Gastroesophageal sphincter (tissue), 4 donors: Measurements from ENCODE around the gene RBM38. TPM values are rescaled to one million over a fixed set of nuclear protein-coding genes. Genes with fewer than 3 reads are reported as not detected.

Source experiments
- ATAC-seq: fragments of 150-250 bp; one replicate; pipeline ENCODE4 v1.9.1; 2016; ENCODE audit warnings: mild to moderate bottlenecking, moderate library complexity
- H3K27ac ChIP-seq, 4 donors: fragments of 200-600 bp; sonication (generic) in 3 of 4; 1 replicate in 3 of 4; 2 replicates in 1 of 4; pipeline ENCODE4 v1.5.1; 2016 to 2019
- H3K27me3 ChIP-seq: fragments of 200-600 bp; sonication (generic); one replicate; pipeline ENCODE4 v1.5.1; 2019
- H3K36me3 ChIP-seq, 2 donors: fragments of 200-600 bp; sonication (generic); one replicate each; pipeline ENCODE4 v1.5.1; 2019; ENCODE audit warnings: control low read depth in 1 of 2
- H3K4me1 ChIP-seq, 3 donors: fragments of 200-600 bp; sonication (generic); 1 replicate in 2 of 3; 2 replicates in 1 of 3; pipeline ENCODE4 v1.5.1; 2016 to 2019; ENCODE audit warnings: control low read depth in 2 of 3
- H3K4me3 ChIP-seq, 2 donors: fragments of 200-600 bp; sonication (generic); one replicate each; pipeline ENCODE4 v1.5.1; 2019; ENCODE audit warnings: mild to moderate bottlenecking in 1 of 2, moderate library complexity in 1 of 2
- H3K9me3 ChIP-seq, 3 donors: fragments of 200-600 bp; sonication (generic); one replicate each; pipeline ENCODE4 v1.5.1; 2017 to 2019; ENCODE audit warnings: control low read depth in 2 of 3
- EP300 ChIP-seq: sonication (generic); formaldehyde crosslinking; IDR thresholded peaks from one replicate; pipeline ENCODE4 v1.6.1; 2017; ENCODE audit warnings: antibody characterized with exemption, mild to moderate bottlenecking
- POLR2A ChIP-seq, 2 donors: fragments of 450-650 bp; IDR thresholded peaks; one replicate each; pipeline ENCODE4 v1.6.1; 2017; ENCODE audit warnings: antibody characterized with exemption in 2 of 2, mild to moderate bottlenecking in 2 of 2, moderate library complexity in 1 of 2
- POLR2AphosphoS5 ChIP-seq: sonication (generic); formaldehyde crosslinking; IDR thresholded peaks from one replicate; pipeline ENCODE4 v1.6.1; 2017; ENCODE audit warnings: antibody characterized with exemption
- WGBS, 2 donors: methylation state at CpG; one replicate each; pipeline ENCODE4 v1.1.5; 2018; ENCODE audit warnings: low coverage in 1 of 2; 5-methylcytosine and 5-hydroxymethylcytosine counted together
- total RNA-seq, 4 donors: library from RNA; depleted of rRNA; stranded (reverse); fragments of >200 nt; gene quantifications; one replicate each; pipeline ENCODE4 v1.1.0, GENCODE V29; 2016
- TF ChIP-seq, protein P1 (sequence below), 4 experiments: fragments of 200-600 bp in 2 of 4; fragments of 450-650 bp in 2 of 4; sonication (generic) in 1 of 4; IDR thresholded peaks; one replicate each; pipeline ENCODE4 v1.5.1; 2017 to 2019; ENCODE audit warnings: antibody characterized with exemption in 4 of 4, mild to moderate bottlenecking in 2 of 4, moderate library complexity in 2 of 4

Gene RBM38
- total RNA-seq, 4 donors from 2014 or later = 50.9 to 190 (median 106) TPM

DNA sequence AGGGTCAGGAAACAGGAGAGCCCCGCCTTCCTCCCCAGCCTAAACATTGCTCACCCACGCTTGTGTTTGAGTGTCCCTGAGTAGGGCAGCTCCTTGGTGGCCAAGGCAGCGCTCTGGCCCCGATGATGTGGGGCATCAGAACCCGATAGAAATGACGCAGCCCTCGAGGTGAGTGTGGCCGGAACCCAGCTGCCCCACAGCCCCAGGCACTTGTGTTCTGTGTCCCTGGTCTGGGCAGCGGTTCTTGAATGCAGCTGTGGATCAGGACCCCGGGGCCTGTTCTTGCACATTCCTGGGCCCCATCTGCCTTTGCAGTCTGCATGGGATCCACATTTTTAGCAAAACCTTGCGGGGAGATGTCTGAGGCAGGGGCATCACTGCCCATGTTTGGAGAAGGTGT is 12.8 kb downstream of the RBM38 start:
- no peak for ATAC-seq
- WGBS, 2 donors = 85% methylated on average over 5 of the region's 11 CpGs; no CpG with 5 or more reads in 1 of the 2 donors
- no peak overlapping the region for H3K4me3 ChIP-seq
- H3K36me3 ChIP-seq = peaks cover 0 to 91% of the 10 kb centered on the region in 2 donors
- peak overlapping the region; percentile 5 to 95 (median 94) for H3K27ac ChIP-seq
- no peak for TF ChIP-seq POLR2A (IDR thresholded peaks at IDR 0.05)
- no peak for TF ChIP-seq POLR2AphosphoS5
- TF ChIP-seq, protein P1, sequence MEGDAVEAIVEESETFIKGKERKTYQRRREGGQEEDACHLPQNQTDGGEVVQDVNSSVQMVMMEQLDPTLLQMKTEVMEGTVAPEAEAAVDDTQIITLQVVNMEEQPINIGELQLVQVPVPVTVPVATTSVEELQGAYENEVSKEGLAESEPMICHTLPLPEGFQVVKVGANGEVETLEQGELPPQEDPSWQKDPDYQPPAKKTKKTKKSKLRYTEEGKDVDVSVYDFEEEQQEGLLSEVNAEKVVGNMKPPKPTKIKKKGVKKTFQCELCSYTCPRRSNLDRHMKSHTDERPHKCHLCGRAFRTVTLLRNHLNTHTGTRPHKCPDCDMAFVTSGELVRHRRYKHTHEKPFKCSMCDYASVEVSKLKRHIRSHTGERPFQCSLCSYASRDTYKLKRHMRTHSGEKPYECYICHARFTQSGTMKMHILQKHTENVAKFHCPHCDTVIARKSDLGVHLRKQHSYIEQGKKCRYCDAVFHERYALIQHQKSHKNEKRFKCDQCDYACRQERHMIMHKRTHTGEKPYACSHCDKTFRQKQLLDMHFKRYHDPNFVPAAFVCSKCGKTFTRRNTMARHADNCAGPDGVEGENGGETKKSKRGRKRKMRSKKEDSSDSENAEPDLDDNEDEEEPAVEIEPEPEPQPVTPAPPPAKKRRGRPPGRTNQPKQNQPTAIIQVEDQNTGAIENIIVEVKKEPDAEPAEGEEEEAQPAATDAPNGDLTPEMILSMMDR (IDR thresholded peaks at IDR 0.05) = no peak
- no peak for TF ChIP-seq EP300
- no peaks in the 10 kb centered on the region for H3K9me3 ChIP-seq
- H3K27me3 ChIP-seq = no peaks in the 10 kb centered on the region
- peaks cover 3 to 100% (median 55%) of the 10 kb centered on the region in 3 donors for H3K4me1 ChIP-seq

DNA sequence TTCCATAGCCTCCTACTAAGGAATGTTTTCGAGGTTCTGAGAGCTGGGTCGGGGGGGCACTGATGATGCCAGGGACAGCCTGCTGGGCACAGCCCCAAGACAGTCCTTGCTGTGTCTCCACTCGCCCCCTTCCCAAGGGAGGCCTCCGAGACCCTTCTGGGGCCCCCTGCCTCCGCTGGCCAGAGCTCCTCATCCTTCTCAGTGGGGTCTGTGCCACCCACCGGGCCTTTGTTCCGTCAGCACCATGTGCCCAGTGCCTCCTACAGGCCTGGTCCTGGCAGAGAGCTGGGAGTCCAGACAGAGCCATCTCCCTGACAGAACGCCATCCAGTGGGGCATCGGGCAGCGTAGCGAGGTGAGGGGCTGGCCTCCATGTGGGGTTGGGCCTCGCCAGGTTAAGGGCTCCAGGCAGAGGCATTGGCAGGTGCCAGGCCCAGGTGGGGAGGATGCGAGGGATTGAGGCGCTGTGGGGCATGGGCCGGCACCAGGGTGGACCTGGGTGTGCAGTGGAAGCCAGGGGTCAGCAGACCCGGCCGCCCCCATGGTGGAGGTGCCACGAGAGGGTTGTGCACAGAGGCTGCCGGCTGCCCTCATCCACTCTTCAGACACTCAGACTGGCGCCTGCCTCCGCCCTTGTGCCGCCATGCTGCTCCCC is 13.3 kb downstream of the RBM38 start:
- WGBS, 2 donors = 20 to 65% methylated on average over 1 to 5 of the region's 22 CpGs

DNA sequence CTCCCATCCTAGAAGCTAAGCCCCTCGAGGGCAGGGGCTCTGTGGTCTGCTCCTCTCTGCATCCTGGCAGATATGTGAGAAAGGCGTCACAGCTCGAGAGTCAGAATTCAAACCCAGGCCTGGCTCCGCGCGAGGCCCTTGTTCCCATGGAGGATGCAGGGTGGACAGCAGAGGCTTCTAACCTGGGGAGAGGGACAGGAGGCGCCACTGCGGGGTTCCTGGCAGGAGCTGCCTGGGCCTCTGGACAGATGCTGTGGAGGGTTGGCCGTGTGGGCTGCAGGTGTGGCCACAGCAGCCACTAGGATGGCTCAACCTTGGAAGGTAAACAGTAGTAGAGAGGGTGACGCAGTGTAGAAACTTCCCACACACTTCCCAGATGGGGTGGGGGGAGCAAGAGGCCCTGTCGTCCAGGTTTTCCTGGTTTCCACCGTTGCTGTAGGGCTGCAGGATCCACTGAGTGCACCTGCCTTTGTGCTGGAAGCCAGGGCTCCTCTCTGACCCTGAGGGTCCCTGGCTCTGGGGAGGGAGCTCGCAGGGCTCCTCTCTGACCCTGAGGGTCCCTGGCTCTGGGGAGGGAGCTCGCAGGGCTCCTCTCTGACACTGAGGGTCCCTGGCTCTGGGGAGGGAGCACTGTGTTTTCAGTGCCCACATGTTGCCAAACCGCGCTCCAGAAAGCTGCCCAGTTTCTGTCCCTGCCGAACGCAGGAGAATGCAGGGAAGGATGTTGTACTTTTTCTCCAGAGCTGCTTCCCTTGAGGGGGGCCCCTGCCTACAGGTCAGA is 14.2 kb downstream of the RBM38 start:
- ATAC-seq = no peak
- H3K4me1 ChIP-seq = peaks cover 3 to 100% (median 48%) of the 10 kb centered on the region in 3 donors
- TF ChIP-seq POLR2AphosphoS5 = no peak
- no peak for TF ChIP-seq EP300
- no peak for TF ChIP-seq POLR2A (IDR thresholded peaks at IDR 0.05)
- TF ChIP-seq, protein P1 (IDR thresholded peaks at IDR 0.05) = no peak
- WGBS, 2 donors = no CpG with 5 or more reads among the region's 18 CpGs
- H3K36me3 ChIP-seq = peaks cover 0 to 97% of the 10 kb centered on the region in 2 donors
- H3K4me3 ChIP-seq = no peak overlapping the region
- H3K27ac ChIP-seq = peak overlapping the region in 3 of 4 donors; percentile 94 to 95 (median 94)
- H3K9me3 ChIP-seq = no peaks in the 10 kb centered on the region
- no peaks in the 10 kb centered on the region for H3K27me3 ChIP-seq

More for the DNA sequence above, 13.3 kb downstream of the RBM38 start:
- no peak for ATAC-seq
- Histone ChIP-seq H3K27ac (peak overlapping the region; percentile 4 to 95 (median 94)), H3K4me3 (no peak overlapping the region), H3K36me3 (peaks cover 0 to 96% of the 10 kb centered on the region in 2 donors), H3K9me3 (no peaks in the 10 kb centered on the region), H3K4me1 (peaks cover 3 to 100% (median 53%) of the 10 kb centered on the region in 3 donors), H3K27me3 (no peaks in the 10 kb centered on the region)
- TF ChIP-seq POLR2A (IDR thresholded peaks at IDR 0.05) = no peak

DNA sequence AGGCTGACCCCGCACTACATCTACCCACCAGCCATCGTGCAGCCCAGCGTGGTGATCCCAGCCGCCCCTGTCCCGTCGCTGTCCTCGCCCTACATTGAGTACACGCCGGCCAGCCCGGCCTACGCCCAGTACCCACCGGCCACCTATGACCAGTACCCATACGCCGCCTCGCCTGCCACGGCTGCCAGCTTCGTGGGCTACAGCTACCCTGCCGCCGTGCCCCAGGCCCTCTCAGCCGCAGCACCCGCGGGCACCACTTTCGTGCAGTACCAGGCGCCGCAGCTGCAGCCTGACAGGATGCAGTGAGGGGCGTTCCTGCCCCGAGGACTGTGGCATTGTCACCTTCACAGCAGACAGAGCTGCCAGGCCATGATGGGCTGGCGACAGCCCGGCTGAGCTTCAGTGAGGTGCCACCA is 16.4 kb downstream of the RBM38 start:
- TF ChIP-seq, protein P1 (IDR thresholded peaks at IDR 0.05) = no peak
- TF ChIP-seq POLR2AphosphoS5 (no peak), EP300 (no peak)
- peak overlapping the region; percentile 4 to 95 (median 90) for H3K27ac ChIP-seq
- H3K4me1 ChIP-seq = peaks cover 0 to 98% (median 29%) of the 10 kb centered on the region in 3 donors

DNA sequence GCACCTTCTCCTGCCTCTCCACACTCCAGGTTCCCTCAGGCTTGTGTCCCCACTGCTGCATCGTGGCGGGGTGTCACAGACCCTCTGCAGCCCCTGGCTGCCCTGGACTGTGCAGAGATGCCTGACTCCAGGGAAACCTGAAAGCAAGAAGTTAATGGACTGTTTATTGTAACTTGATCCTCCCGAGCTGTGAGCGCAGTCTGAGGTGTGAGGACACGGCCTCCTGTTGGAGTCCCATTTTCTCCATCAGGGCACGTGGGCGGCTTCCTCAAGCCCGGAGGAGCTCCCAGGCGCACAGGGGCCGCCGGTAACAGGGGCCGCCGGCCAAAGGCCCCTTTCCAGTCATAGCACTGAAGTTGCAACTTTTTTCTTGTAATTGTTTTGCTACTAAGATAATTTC is 16.9 kb downstream of the RBM38 start:
- H3K4me3 ChIP-seq = no peak overlapping the region
- peaks cover 0 to 94% (median 27%) of the 10 kb centered on the region in 3 donors for H3K4me1 ChIP-seq
- no peaks in the 10 kb centered on the region for H3K9me3 ChIP-seq
- H3K27me3 ChIP-seq = no peaks in the 10 kb centered on the region
- TF ChIP-seq POLR2AphosphoS5 (peak; percentile 41), POLR2A (IDR thresholded peaks at IDR 0.05) (no peak)
- WGBS, 2 donors = 10 to 38% methylated on average over 2 to 9 of the region's 13 CpGs
- ATAC-seq = peak; percentile 16
- H3K27ac ChIP-seq = peak overlapping the region; percentile 54 to 95 (median 90)
- peaks cover 0 to 70% of the 10 kb centered on the region in 2 donors for H3K36me3 ChIP-seq

More for the DNA sequence above, 16.4 kb downstream of the RBM38 start:
- no peaks in the 10 kb centered on the region for H3K9me3 ChIP-seq
- H3K36me3 ChIP-seq = peaks cover 0 to 76% of the 10 kb centered on the region in 2 donors
- ATAC-seq = no peak
- no peaks in the 10 kb centered on the region for H3K27me3 ChIP-seq
- H3K4me3 ChIP-seq = no peak overlapping the region
- WGBS, 2 donors = 82% methylated on average over 20 of the region's 29 CpGs; no CpG with 5 or more reads in 1 of the 2 donors
